ENCODE data around the gene PRX. TPM values are rescaled to one million over a fixed set of nuclear protein-coding genes. Genes with fewer than 3 reads are reported as not detected.
"Not testable (repeated sequence)": the region's sequence is repeated elsewhere in the genome, so short reads cannot be mapped to it uniquely, and the experiment has no call there.

PRX gene
- total and polyA plus RNA-seq, 7 donors, result 1.4 to 3.3 (median 2.1) TPM

DNA sequence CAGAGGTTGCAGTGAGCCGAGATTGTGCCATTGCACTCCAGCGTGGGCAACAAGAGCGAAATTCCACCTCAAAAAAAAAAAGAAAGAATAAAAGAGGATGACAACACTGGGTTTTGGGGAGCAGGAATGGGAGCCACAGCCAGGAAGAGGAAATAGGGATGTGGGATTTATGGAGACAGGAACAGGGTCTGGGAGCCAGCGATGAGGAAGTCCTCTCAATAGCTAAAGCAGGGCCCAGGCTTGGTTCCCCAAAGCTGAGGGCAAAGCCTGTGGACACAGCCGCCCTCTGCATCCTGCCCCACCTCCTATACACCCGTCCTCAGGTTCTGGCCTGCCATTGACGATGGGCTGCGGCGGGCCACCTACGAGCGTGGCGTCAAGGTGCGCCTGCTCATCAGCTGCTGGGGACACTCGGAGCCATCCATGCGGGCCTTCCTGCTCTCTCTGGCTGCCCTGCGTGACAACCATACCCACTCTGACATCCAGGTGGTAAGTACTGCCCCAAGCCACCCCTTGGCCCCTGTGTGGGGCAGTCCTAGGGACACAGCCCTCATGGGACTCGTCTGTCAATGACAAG, 36.8 kb downstream of the PRX start:
- 93 to 95% (median 94%) methylated on average over 15 to 17 of the region's 17 CpGs for WGBS, 3 donors
- H3K27ac ChIP-seq, result no peak overlapping the region
- intact Hi-C loops (cut with DNase I), result no loop called here
- ATAC-seq (no peak), DNase-seq (no peak)
- peaks cover 0 to 81% of the 10 kb centered on the region in 2 donors for H3K36me3 ChIP-seq (ENCODE audit: insufficient read depth in 1 of 2, low read depth in 1 of 2)
- no peaks in the 10 kb centered on the region for H3K4me1 ChIP-seq
- TF ChIP-seq, protein P1, sequence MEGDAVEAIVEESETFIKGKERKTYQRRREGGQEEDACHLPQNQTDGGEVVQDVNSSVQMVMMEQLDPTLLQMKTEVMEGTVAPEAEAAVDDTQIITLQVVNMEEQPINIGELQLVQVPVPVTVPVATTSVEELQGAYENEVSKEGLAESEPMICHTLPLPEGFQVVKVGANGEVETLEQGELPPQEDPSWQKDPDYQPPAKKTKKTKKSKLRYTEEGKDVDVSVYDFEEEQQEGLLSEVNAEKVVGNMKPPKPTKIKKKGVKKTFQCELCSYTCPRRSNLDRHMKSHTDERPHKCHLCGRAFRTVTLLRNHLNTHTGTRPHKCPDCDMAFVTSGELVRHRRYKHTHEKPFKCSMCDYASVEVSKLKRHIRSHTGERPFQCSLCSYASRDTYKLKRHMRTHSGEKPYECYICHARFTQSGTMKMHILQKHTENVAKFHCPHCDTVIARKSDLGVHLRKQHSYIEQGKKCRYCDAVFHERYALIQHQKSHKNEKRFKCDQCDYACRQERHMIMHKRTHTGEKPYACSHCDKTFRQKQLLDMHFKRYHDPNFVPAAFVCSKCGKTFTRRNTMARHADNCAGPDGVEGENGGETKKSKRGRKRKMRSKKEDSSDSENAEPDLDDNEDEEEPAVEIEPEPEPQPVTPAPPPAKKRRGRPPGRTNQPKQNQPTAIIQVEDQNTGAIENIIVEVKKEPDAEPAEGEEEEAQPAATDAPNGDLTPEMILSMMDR (IDR thresholded peaks at IDR 0.05), result no peak
- no peaks in the 10 kb centered on the region for H3K27me3 ChIP-seq (ENCODE audit: insufficient read depth in 3 of 3, low read length in 2 of 3)
- H3K9me3 ChIP-seq, result no peaks in the 10 kb centered on the region
- no peak overlapping the region for H3K4me3 ChIP-seq

DNA sequence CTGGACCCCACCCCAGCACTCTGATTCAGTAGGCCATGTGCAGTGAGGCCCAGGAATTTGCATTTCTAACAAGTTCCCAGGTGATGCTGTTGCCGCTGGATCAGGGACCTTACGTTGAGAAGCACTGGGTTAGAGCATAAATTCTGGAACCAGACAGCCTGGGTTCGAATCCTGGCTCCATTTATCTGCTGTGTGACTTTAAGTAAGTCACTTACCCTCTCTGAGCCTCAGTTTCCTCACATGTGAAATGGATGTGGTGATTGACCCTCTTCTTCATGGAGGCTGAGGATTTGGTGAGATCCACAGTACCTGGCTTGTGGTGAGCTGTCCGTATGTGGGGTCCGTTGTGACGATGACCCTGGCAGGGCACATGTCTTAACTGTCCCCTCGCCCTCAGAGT, 39.1 kb downstream of the PRX start:
- no peaks in the 10 kb centered on the region for H3K4me1 ChIP-seq
- H3K36me3 ChIP-seq (ENCODE audit: insufficient read depth in 1 of 2, low read depth in 1 of 2), result peaks cover 0 to 89% of the 10 kb centered on the region in 2 donors
- H3K4me3 ChIP-seq, result no peak overlapping the region
- H3K27ac ChIP-seq, result no peak overlapping the region
- 93 to 98% (median 95%) methylated on average over 7 of the region's 7 CpGs for WGBS, 3 donors
- DNase-seq (no peak), ATAC-seq (no peak)
- no peaks in the 10 kb centered on the region for H3K27me3 ChIP-seq (ENCODE audit: insufficient read depth in 3 of 3, low read length in 2 of 3)
- no peaks in the 10 kb centered on the region for H3K9me3 ChIP-seq
- TF ChIP-seq, protein P1 (IDR thresholded peaks at IDR 0.05), result no peak
- intact Hi-C loops (cut with DNase I), result no loop called here

DNA sequence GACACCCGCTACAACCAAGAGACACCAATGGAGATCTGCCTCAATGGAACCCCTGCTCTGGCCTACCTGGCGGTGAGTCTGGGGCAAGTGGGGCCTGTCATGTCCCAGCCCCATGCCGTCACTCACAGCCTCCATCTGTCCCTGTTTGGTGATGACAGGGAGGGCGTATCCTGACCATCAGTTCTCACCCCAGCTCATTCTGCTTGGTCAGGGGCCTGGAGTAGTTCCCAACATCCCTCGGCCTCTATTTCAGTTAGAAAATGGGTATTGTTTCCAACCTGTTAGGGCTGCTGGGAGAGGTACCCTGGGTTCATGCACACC, 41.4 kb downstream of the PRX start:
- intact Hi-C loops (cut with DNase I), result no loop called here
- Histone ChIP-seq H3K4me1 (peaks cover 9% of the 10 kb centered on the region), H3K36me3 (ENCODE audit: insufficient read depth in 1 of 2, low read depth in 1 of 2) (peaks cover 0 to 94% of the 10 kb centered on the region in 2 donors), H3K4me3 (no peak overlapping the region), H3K27ac (no peak overlapping the region), H3K9me3 (no peaks in the 10 kb centered on the region), H3K27me3 (ENCODE audit: insufficient read depth in 3 of 3, low read length in 2 of 3) (no peaks in the 10 kb centered on the region)
- 95 to 99% (median 96%) methylated on average over 5 of the region's 5 CpGs for WGBS, 3 donors
- ATAC-seq (no peak), DNase-seq (no peak)
- TF ChIP-seq, protein P1 (IDR thresholded peaks at IDR 0.05), result no peak

DNA sequence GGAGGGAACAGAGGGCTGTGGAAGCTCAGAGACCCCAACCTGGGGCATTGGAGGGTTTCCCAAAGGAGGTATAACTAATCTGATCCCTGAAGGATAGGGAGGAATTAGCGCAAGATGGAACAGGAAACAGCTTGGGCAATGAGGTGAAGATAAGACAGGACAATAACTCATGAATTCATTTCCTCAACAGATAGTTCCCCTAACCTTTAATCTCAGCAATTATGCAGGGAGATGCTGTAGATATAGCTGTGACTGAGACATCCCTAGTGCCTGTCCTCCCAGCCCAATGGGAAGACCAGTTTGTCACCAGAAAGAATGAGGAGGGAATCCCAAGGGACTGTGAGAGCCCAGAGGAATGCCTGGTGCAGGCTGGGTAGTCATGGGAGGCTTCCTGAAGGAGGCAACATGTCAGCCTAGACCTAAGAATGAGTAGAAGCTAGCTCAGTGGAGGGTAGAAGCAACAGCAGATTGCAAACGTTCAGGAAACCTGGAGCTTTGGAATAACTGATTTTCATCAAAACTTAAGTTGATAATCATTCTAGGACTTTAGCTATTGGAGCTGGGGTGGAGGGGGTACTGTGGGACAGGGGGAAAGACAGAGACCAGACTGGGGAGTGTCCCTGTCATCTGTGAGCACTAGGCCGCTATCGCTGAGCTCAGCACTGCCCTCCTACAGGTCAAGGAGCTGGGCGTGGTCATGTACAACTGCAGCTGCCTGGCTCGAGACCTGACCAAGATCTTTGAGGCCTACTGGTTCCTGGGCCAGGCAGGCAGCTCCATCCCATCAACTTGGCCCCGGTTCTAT, 42.0 kb downstream of the PRX start:
- WGBS, 3 donors, result 88 to 95% (median 89%) methylated on average over 7 of the region's 7 CpGs
- Histone ChIP-seq H3K4me1 (peaks cover 9% of the 10 kb centered on the region), H3K27me3 (ENCODE audit: insufficient read depth in 3 of 3, low read length in 2 of 3) (no peaks in the 10 kb centered on the region), H3K36me3 (ENCODE audit: insufficient read depth in 1 of 2, low read depth in 1 of 2) (peaks cover 0 to 93% of the 10 kb centered on the region in 2 donors), H3K9me3 (no peaks in the 10 kb centered on the region), H3K4me3 (no peak overlapping the region), H3K27ac (no peak overlapping the region)
- ATAC-seq, result no peak
- TF ChIP-seq, protein P1 (IDR thresholded peaks at IDR 0.05), result no peak
- intact Hi-C loops (cut with DNase I), result no loop called here
- DNase-seq, result no peak

DNA sequence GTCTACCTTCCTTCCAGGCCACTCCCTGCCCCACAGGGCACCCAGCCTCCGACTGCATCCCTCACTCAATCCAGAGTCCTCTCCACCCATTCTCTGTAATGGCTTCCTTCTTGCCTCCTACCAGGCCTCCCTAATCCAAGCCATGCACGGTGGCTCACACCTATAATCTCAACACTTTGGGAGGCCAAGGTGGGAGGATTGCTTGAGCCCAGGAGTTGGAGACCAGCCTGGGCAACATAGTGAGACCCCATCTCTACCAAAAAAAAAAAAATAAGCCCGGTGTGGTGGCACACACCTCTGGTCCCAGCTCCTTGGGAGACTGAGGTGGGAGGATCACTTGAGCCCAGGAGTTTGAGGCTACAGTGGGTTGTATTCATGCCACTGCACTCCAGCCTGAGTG, 42.9 kb downstream of the PRX start:
- WGBS, 3 donors, result 94 to 100% (median 94%) methylated on average over 3 of the region's 3 CpGs

More for the DNA sequence above, 42.9 kb downstream of the PRX start:
- H3K36me3 ChIP-seq (ENCODE audit: insufficient read depth in 1 of 2, low read depth in 1 of 2), result peaks cover 0 to 87% of the 10 kb centered on the region in 2 donors
- H3K4me1 ChIP-seq; H3K4me3 ChIP-seq; H3K27ac ChIP-seq; intact Hi-C loops (cut with DNase I); DNase-seq; ATAC-seq; H3K27me3 ChIP-seq (ENCODE audit: insufficient read depth in 3 of 3, low read length in 2 of 3); H3K9me3 ChIP-seq: not testable (repeated sequence)
